Thyroid gland (tissue), 4 donors: ENCODE results near the gene CENPA.

Experiments
- POLR2A ChIP-seq, 2 donors: fragments of 450-650 bp; IDR thresholded peaks; one replicate each; pipeline ENCODE4 v1.6.1; 2017; ENCODE audit warnings: antibody characterized with exemption in 2 of 2, mild to moderate bottlenecking in 2 of 2, moderate library complexity in 1 of 2
- TF ChIP-seq, protein P1 (sequence below), 6 experiments: fragments of 200-600 bp in 3 of 6; fragments of 450-650 bp in 3 of 6; sonication (generic) in 3 of 6; IDR thresholded peaks; one replicate each; pipeline ENCODE4 v1.5.1; 2016 to 2019; ENCODE audit warnings: antibody characterized with exemption in 6 of 6, mild to moderate bottlenecking in 2 of 6, inconsistent platforms in 1 of 6, moderate library complexity in 1 of 6

DNA sequence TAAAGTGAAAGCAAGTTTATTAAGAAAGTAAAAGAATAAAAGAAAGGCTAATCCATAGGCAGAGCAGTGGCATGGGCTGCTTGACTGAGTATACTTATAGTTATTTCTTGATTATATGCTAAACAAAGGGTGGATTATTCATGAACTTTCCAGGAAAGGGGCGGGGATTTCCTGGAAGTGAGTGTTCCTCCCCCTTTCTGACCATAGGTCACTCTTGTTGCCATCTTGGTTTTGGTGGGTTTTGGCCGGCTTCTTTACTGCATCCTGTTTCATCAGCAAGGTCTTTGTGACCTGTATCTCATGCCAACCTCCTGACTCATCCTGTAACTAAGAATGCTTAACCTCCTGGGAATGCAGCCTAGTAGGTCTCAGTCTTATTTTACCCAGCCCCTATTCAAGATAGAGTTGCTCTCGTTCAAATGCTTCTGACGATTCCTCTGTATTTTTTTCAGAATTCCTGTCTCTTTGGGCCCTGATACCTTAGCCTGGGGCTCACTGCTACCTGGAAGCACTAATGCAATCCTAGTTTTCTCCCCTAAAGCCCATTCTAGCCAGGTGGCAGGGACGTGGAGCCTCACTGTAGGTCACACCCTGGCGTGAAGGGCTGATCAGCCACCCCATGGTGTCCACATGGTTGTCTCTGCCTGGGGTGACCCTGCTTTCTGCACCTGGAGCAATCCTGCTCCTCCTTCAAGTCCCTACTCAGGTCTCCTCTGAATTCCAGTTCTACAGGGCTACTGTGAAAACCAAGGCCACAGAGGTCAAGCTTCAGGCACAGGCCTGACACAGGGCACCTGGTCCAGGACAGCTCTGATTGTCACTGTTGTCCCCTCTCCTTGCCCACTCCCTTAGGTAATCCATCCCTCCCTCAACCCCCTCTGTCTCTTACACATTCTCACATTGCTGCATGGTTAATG, 27.7 kb upstream of the CENPA start:
- peak in 1 of 2 donors; percentile 14 for TF ChIP-seq POLR2A (IDR thresholded peaks at IDR 0.05)
- TF ChIP-seq, protein P1, sequence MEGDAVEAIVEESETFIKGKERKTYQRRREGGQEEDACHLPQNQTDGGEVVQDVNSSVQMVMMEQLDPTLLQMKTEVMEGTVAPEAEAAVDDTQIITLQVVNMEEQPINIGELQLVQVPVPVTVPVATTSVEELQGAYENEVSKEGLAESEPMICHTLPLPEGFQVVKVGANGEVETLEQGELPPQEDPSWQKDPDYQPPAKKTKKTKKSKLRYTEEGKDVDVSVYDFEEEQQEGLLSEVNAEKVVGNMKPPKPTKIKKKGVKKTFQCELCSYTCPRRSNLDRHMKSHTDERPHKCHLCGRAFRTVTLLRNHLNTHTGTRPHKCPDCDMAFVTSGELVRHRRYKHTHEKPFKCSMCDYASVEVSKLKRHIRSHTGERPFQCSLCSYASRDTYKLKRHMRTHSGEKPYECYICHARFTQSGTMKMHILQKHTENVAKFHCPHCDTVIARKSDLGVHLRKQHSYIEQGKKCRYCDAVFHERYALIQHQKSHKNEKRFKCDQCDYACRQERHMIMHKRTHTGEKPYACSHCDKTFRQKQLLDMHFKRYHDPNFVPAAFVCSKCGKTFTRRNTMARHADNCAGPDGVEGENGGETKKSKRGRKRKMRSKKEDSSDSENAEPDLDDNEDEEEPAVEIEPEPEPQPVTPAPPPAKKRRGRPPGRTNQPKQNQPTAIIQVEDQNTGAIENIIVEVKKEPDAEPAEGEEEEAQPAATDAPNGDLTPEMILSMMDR (IDR thresholded peaks at IDR 0.05): no peak
